HG03342 (cell line): ENCODE results near the gene CAMK1.
"Not testable (repeated sequence)": the region's sequence is repeated elsewhere in the genome, so short reads cannot be mapped to it uniquely, and the experiment has no call there.

ENCODE experiments used
- ATAC-seq: cut with Tn5 transposase; IDR thresholded peaks from one replicate; pipeline ENCODE4 v1.9.1; 2021; ENCODE audit warnings: mild to moderate bottlenecking, moderate library complexity; ENCODE audit not compliant: unreplicated experiment

Gene CAMK1

GRCh38 chr3:9776896-9777693, 7.3 kb upstream of the CAMK1 start:
- no peak for ATAC-seq

GRCh38 chr3:9771007-9771406, 1.3 kb upstream of the CAMK1 start:
- not testable (repeated sequence) for ATAC-seq

GRCh38 chr3:9770276-9770812, 597 bp upstream of the CAMK1 start:
- ATAC-seq: no peak

DNA sequence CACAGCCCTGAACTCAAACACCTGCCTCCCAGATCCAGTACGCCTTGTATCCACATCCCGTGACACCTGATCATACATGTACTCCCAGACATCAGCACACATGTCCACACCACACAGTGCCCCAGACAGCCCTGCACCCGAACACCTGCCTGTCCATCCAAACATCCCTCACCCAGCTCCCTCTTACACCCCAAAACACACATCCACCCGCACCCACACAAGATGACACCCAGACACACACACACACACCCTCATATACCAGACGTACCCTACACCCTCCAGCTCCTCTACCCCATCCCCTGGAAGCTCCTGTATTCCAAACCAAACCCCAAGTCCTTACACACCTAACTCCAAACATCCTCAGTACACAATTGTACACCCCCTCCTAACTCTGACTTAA, 735 bp downstream of the CAMK1 start:
- ATAC-seq: no peak

GRCh38 chr3:9768141-9768775, 1.5 kb downstream of the CAMK1 start:
- no peak for ATAC-seq

DNA sequence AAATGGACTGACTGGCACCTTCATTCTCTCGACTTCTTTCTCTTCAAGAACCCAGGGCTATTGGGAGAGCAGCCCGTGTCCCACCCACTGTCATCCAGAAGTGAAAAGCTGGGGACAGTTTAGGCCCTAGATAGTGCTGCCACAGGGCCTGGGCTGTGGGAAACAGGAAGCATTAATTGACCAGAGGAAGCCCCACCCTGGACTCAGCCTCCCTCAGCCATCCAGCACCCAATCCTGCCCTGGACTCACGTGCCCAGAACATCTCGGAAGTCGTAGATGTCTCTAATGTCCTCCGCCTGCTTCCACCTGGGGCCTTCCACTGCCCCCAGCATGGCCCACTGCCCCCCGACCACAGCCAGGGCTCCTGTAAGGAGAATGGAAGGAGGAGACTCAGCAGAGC, 2.3 kb downstream of the CAMK1 start:
- no peak for ATAC-seq

GRCh38 chr3:9765865-9766264, 3.9 kb downstream of the CAMK1 start:
- no peak for ATAC-seq

DNA sequence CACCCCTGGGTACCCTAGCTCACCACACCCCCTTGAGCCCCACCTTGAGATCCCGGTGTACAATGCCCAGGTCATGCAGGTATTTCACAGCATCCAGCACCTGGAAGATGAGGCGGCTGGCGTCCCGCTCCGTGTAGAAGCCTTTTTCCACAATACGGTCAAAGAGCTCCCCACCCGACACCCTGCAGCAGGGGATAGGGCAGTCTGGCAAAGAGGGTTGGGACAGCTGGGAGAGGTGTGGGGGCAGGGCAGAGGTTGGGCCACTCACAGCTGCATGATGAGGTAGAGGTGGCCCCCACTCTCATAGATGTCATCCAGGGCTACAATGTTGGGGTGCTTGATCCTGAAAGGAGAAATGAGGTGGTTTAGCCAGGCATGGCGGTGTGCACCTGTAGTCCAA, 6.9 kb downstream of the CAMK1 start:
- no peak for ATAC-seq

DNA sequence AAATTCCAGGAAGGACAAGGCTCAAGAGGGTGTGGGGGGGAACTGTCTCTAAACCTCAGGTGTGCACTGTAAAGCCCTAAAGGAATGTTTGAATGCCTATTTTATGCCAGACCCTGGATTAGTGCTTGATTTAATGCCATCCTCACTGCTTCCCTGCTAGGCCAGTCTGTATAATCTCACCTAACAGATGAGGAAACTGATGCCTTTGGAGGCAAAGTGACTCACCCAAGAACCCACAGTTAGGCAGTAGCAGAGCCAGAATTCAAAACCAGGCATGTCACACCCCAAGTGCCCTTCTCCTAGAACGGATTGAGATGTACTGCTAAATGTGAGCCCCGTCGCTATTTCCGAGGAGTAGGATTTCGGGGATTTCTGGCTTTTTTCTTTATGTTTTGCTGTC, 7.8 kb downstream of the CAMK1 start:
- no peak for ATAC-seq

- no peak for ATAC-seq
These were observed 8.8 kb downstream of the CAMK1 start for GRCh38 chr3:9760779-9761505.

DNA sequence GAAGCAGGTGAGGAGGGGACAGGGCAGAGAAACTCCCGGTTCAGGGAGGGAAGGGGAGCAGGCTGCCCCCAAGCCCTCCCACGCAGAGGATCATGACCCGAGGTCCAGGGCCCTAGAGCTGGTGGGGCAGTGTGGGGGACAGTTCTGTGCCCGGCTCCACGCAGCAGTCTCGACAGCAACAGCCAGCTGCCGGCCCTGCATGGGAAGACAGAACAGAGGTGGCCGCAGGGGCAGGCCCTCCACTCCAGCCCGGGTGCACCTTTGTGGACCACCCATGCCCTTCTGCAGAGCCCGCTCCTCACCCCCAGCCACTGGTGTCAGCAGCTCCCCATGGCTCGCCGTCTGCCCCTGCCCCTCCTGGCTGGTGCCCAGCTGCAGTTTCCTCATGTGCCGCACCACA, 12.3 kb downstream of the CAMK1 start:
- ATAC-seq: no peak

DNA sequence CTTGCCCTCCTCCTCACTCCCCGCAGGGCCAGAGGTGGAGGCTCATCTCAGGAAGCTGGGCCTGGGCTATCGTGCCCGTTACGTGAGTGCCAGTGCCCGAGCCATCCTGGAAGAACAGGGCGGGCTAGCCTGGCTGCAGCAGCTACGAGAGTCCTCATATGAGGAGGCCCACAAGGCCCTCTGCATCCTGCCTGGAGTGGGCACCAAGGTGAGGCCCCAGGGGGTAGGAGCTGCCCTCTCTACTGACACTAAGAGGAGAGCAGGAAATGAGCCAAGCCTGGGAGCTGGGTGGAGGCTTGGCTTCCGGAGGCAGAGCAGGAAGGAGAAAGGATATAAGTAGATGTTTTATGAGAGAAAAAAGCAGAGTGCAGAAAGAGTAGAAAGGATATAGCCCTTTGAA, 15.1 kb downstream of the CAMK1 start:
- no peak for ATAC-seq

DNA sequence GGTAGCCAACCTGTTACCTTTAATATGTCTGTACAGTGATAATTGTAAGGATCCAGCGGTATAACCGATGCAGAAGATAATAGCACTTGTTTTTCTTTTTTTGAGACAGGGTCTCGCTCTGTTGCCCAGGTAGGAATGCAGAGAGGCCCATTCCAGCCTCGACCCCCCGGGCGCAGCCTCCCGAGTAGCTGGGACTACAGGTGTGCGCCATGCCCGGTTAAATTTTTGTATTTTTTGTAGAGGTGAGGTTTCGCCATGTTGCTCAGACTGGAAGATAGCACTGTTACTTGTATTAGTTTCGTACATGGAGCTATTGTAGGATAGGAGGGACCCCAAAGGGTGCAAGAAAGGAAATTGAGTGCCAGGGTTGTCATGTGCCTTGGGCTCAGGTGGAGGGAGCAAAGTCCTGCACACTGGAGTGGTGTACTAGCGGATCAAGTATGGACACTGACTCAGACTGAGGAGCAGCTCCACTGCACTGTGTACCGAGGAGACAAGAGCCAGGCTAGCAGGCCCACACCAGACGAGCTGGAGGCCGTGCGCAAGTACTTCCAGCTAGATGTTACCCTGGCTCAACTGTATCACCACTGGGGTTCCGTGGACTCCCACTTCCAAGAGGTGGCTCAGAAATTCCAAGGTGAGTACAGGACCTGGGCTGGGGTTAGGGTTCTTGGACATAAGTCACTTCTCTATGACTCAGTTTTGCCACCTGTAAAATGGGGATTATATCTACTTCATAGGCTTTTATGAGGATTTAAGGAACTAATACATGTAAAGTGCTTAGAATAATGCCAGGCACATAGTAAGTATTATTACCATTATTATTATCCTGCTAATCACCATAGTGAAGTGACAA, 19.0 kb downstream of the CAMK1 start:
- no peak for ATAC-seq

DNA sequence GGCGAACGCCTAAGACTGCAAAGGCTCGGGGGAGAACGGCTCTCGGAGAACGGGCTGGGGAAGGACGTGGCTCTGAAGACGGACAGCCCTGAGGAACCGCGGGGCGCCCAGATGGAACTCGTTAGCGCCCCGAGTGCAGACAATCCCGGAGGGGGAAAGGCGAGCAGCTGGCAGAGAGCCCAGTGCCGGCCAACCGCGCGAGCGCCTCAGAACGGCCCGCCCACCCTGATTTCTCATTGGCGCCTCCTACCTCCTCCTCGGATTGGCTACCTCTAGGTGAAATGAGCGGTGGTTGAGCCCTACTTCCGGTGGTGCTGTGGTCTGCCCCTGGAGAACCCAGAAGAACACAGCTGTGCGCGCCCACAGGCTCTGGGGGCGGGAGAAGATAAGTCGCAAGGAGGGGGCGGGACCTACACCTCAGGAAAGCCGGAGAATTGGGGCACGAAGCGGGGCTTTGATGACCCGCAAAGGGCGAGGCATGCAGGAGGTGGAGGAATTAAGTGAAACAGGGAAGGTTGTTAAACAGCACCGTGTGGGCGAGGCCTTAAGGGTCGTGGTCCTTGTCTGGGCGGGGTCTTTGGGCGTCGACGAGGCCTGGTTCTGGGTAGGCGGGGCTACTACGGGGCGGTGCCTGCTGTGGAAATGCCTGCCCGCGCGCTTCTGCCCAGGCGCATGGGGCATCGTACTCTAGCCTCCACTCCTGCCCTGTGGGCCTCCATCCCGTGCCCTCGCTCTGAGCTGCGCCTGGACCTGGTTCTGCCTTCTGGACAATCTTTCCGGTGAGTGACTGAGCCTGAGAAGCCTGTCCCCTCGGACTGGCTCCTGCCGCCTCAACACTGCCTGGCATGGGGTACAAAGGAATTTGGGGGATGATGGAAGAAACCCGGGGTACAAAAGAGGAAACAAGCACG, 19.8 kb downstream of the CAMK1 start, which contains the start of gene OGG1:
Gene OGG1, plus strand, starts transcription at position 308 of the 911 bp plus-strand sequence. Its CDS starts 335 bp downstream, at position 643.
- peak; percentile 91 for ATAC-seq

- ATAC-seq: no peak
These were observed 20.5 kb downstream of the CAMK1 start for GRCh38 chr3:9749296-9749644.

- no peak for ATAC-seq
These were observed 21.7 kb downstream of the CAMK1 start for GRCh38 chr3:9748031-9748430.

DNA sequence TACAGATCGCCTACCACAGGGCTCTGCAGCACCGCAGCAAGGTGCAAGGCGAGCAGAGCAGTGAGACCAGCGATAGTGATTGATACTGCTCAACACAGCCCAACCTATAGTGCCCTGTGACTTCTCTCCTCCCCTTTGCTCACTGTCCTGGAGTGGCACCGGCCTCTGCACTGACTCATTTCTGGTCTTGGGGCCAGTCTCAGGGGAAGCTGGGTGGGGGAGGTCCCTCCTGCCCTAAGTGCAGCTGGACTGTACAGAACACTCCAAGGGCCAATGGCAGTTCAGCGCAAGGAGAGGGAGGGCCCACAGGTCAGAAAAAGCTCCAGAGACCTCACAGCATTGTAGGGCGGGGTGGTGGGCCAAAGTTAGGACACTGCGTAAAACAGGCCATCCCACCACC, 22.5 kb downstream of the CAMK1 start:
- ATAC-seq: no peak

DNA sequence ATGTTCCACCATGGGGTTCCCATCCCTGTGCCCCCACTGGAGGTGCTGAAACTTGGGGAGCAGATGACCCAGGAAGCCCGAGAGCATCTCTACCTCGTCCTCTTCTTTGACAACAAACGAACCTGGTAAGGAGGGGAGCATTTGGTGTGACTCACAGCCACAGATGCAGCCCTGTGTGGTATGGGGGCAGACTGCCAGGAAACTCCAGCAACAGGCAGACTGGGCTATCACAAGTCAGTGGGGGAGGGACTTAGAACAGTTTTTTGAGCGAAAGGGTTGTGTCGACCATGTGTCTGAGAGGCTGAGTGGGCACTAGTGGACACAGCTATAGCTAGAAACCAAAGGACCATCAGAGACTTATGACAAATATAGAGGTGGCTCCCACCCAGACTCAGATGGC, 23.4 kb downstream of the CAMK1 start:
- no peak for ATAC-seq

DNA sequence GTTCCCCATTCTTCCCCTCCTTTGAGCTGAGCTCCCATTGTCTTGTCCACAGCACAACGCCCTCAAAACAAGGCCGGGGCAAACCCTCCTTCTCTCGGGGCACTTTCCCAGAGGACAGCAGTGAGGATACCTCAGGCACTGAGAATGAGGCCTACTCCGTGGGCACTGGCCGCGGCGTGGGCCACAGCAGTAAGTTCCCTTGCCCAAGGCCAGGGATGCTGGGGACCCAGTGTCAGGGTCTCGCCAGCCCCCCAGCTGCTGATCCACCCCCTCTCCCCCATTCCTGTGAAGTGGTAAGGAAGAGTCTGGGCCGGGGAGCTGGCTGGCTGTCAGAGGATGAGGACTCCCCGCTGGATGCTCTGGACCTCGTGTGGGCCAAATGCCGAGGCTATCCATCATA, 24.2 kb downstream of the CAMK1 start:
- ATAC-seq: no peak

DNA sequence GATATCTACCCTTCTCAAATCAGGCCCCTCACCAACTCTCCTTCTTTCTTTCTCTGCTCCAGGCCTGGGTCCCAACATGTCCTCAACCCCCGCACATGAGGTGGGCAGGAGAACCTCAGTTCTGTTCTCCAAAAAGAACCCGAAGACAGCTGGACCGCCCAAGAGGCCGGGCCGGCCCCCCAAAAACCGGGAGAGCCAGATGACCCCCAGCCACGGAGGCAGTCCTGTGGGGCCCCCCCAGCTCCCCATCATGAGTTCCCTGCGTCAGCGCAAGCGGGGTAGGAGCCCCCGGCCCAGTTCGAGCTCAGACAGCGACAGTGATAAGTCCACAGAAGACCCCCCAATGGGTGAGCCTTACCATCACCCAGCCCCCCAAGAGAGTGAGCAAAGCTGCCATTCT, 25.6 kb downstream of the CAMK1 start:
- no peak for ATAC-seq
